HPDE6-E6E7 (cell line): ENCODE data around the gene GOLGA6L10.
"Not testable (repeated sequence)": the region's sequence is repeated elsewhere in the genome, so short reads cannot be mapped to it uniquely, and the experiment has no call there.

ENCODE experiments used
- DNase-seq: peaks from one replicate; pipeline ENCODE4 v3.0.0; 2011; ENCODE audit warnings: missing footprints; ENCODE audit errors: extremely low spot score

GOLGA6L10 gene

GRCh38 chr15:82300326-82300725 lies 48.9 kb downstream of the GOLGA6L10 start:
- not testable (repeated sequence) for DNase-seq

GRCh38 chr15:82299511-82299914 lies 49.8 kb downstream of the GOLGA6L10 start:
- not testable (repeated sequence) for DNase-seq

- DNase-seq: no peak
These were observed 50.8 kb downstream of the GOLGA6L10 start for GRCh38 chr15:82298520-82298919.

- DNase-seq: no peak
These were observed 51.2 kb downstream of the GOLGA6L10 start for GRCh38 chr15:82298032-82298431.

- no peak for DNase-seq
These were observed 51.7 kb downstream of the GOLGA6L10 start for GRCh38 chr15:82297546-82297945.

- no peak for DNase-seq
These were observed 55.1 kb downstream of the GOLGA6L10 start for GRCh38 chr15:82294061-82294690.

GRCh38 chr15:82292271-82292670 lies 57.0 kb downstream of the GOLGA6L10 start:
- no peak for DNase-seq
